Measurements from ENCODE around the gene KIAA1217. TPM values are rescaled to one million over a fixed set of nuclear protein-coding genes. Genes with fewer than 3 reads are reported as not detected.
"Not testable (repeated sequence)": the region's sequence is repeated elsewhere in the genome, so short reads cannot be mapped to it uniquely, and the experiment has no call there.

KIAA1217 gene
- total RNA-seq, 1 experiment from 2014 or later, result 48.3 TPM

GRCh38 chr10:24480447-24480846 lies 271.5 kb downstream of the KIAA1217 start:
- no peak for TF ChIP-seq CTCF (IDR thresholded peaks at IDR 0.05; ENCODE audit: unreplicated experiment)
- Mint-ChIP-seq H3K9me3 (ENCODE audit: unreplicated experiment) (no peaks in the 10 kb centered on the region), H3K27me3 (ENCODE audit: insufficient read depth, unreplicated experiment) (no peaks in the 10 kb centered on the region), H3K4me1 (ENCODE audit: insufficient read depth, unreplicated experiment) (peaks cover 25% of the 10 kb centered on the region), H3K4me3 (ENCODE audit: unreplicated experiment) (no peak overlapping the region), H3K36me3 (ENCODE audit: insufficient read depth, unreplicated experiment) (peaks cover 47% of the 10 kb centered on the region), H3K27ac (ENCODE audit: low read depth, unreplicated experiment) (no peak overlapping the region)
- CTCF ChIA-PET, result interaction anchor here (0.6 to 1.1 kb wide), 3 partner anchors 30 to 39 kb away, joined by 3 to 4 read pairs (median 3); no protein-coding TSS in a partner anchor
- DNase-seq (ENCODE audit: unreplicated experiment), result no peak
- POLR2A ChIA-PET, result interaction anchor here (0.6 to 13.2 kb wide), 5 partner anchors 14 to 1376 kb away, joined by 4 to 230 read pairs (median 32); no protein-coding TSS in a partner anchor
- no TSS peak for BruUV-seq (replicated peaks)
- intact Hi-C loops (cut with micrococcal nuclease), result no loop called here

- Mint-ChIP-seq H3K4me1 (ENCODE audit: insufficient read depth, unreplicated experiment) (peaks cover 33% of the 10 kb centered on the region), H3K9me3 (ENCODE audit: unreplicated experiment) (no peaks in the 10 kb centered on the region), H3K4me3 (ENCODE audit: unreplicated experiment) (no peak overlapping the region), H3K27ac (ENCODE audit: low read depth, unreplicated experiment) (no peak overlapping the region), H3K27me3 (ENCODE audit: insufficient read depth, unreplicated experiment) (no peaks in the 10 kb centered on the region), H3K36me3 (ENCODE audit: insufficient read depth, unreplicated experiment) (peaks cover 50% of the 10 kb centered on the region)
- no peak for DNase-seq (ENCODE audit: unreplicated experiment)
- TF ChIP-seq CTCF (IDR thresholded peaks at IDR 0.05; ENCODE audit: unreplicated experiment), result no peak
- intact Hi-C loops (cut with micrococcal nuclease), result no loop called here
- no TSS peak for BruUV-seq (replicated peaks)
- ChIA-PET POLR2A (interaction anchor here (1.1 to 13.2 kb wide), 5 partner anchors 15 to 99 kb away, joined by 3 to 230 read pairs (median 32); no protein-coding TSS in a partner anchor), CTCF (interaction anchor here (0.7 to 1.1 kb wide), 4 partner anchors 22 to 38 kb away, joined by 3 to 4 read pairs (median 4); no protein-coding TSS in a partner anchor)
These were observed 272.3 kb downstream of the KIAA1217 start for GRCh38 chr10:24481241-24481640.

- Mint-ChIP-seq H3K4me1 (ENCODE audit: insufficient read depth, unreplicated experiment) (peaks cover 32% of the 10 kb centered on the region), H3K36me3 (ENCODE audit: insufficient read depth, unreplicated experiment) (peaks cover 57% of the 10 kb centered on the region), H3K27ac (ENCODE audit: low read depth, unreplicated experiment) (peak overlapping the region; percentile 98)
- CTCF ChIA-PET, result interaction anchor here (0.6 to 2.0 kb wide), 8 partner anchors 16 to 118 kb away, joined by 3 to 7 read pairs (median 4); no protein-coding TSS in a partner anchor
- BruUV-seq (replicated peaks); DNase-seq (ENCODE audit: unreplicated experiment); H3K9me3 Mint-ChIP-seq (ENCODE audit: unreplicated experiment); H3K27me3 Mint-ChIP-seq (ENCODE audit: insufficient read depth, unreplicated experiment); H3K4me3 Mint-ChIP-seq (ENCODE audit: unreplicated experiment): not testable (repeated sequence)
- intact Hi-C loops (cut with micrococcal nuclease), result loop anchor here (1.0 kb wide), 1 partner anchor 16 kb away; no protein-coding TSS in a partner anchor
- POLR2A ChIA-PET, result interaction anchor here (0.8 to 13.2 kb wide), 9 partner anchors 9 to 227 kb away, joined by 3 to 230 read pairs (median 14); no protein-coding TSS in a partner anchor
These were observed 273.8 kb downstream of the KIAA1217 start for GRCh38 chr10:24482713-24483112.

GRCh38 chr10:24483701-24484100 lies 274.8 kb downstream of the KIAA1217 start:
- Mint-ChIP-seq H3K27ac (ENCODE audit: low read depth, unreplicated experiment) (peak overlapping the region; percentile 98), H3K4me3 (ENCODE audit: unreplicated experiment) (peak overlapping the region; percentile 55), H3K27me3 (ENCODE audit: insufficient read depth, unreplicated experiment) (no peaks in the 10 kb centered on the region)

More at GRCh38 chr10:24483701-24484100, 274.8 kb downstream of the KIAA1217 start:
- Mint-ChIP-seq H3K4me1 (ENCODE audit: insufficient read depth, unreplicated experiment) (peaks cover 32% of the 10 kb centered on the region), H3K9me3 (ENCODE audit: unreplicated experiment) (no peaks in the 10 kb centered on the region), H3K36me3 (ENCODE audit: insufficient read depth, unreplicated experiment) (peaks cover 56% of the 10 kb centered on the region)
- DNase-seq (ENCODE audit: unreplicated experiment), result peak; percentile 98
- CTCF ChIA-PET, result interaction anchor here (0.6 to 2.0 kb wide), 8 partner anchors 15 to 292 kb away, joined by 3 to 7 read pairs (median 4); no protein-coding TSS in a partner anchor
- intact Hi-C loops (cut with micrococcal nuclease), result loop anchor here (1.0 kb wide), 1 partner anchor 17 kb away; no protein-coding TSS in a partner anchor
- no peak for TF ChIP-seq CTCF (IDR thresholded peaks at IDR 0.05; ENCODE audit: unreplicated experiment)
- POLR2A ChIA-PET, result interaction anchor here (0.5 to 13.2 kb wide), 18 partner anchors 8 to 273 kb away, joined by 3 to 230 read pairs (median 5); no protein-coding TSS in a partner anchor
- BruUV-seq (replicated peaks), result no TSS peak
